Ishikawa (cell line): ENCODE measurements around the gene GUCY2D.

ENCODE experiments used
- CEBPB ChIP-seq: IDR thresholded peaks from 2 replicates; pipeline ENCODE4 v1.6.1; 2012
- REST ChIP-seq: IDR thresholded peaks from 2 replicates; pipeline ENCODE4 v1.6.1; 2012; ENCODE audit warnings: low read depth, mild to moderate bottlenecking
- TCF12 ChIP-seq: IDR thresholded peaks from 2 replicates; pipeline ENCODE4 v1.6.1; 2012; ENCODE audit warnings: low read depth
- TEAD4 ChIP-seq: IDR thresholded peaks from 2 replicates; pipeline ENCODE4 v1.6.1; 2012
- YY1 ChIP-seq: IDR thresholded peaks from 2 replicates; pipeline ENCODE4 v1.6.1; 2012; ENCODE audit warnings: low read depth
- ZBTB7A ChIP-seq: IDR thresholded peaks from 2 replicates; pipeline ENCODE4 v1.6.1; 2012; ENCODE audit warnings: low read depth

GUCY2D gene

GRCh38 chr17:8068736-8069586 is 66.5 kb downstream of the GUCY2D start:
- no peak for TF ChIP-seq CEBPB

GRCh38 chr17:8069587-8069860 is 67.1 kb downstream of the GUCY2D start:
- no peak for TF ChIP-seq CEBPB
- TF ChIP-seq REST = no peak
- no peak for TF ChIP-seq TEAD4
- no peak for TF ChIP-seq ZBTB7A
- no peak for TF ChIP-seq YY1
- TF ChIP-seq TCF12 = no peak
